GM21526 (cell line): ENCODE data around the gene TMEM41B.

Experiments
- ATAC-seq: cut with Tn5 transposase; IDR thresholded peaks from one replicate; pipeline ENCODE4 v1.9.1; 2021; ENCODE audit warnings: moderate library complexity; ENCODE audit not compliant: unreplicated experiment, low FRiP score

TMEM41B gene

GRCh38 chr11:9310485-9311090, 3.8 kb downstream of the TMEM41B start:
- ATAC-seq = no peak

DNA sequence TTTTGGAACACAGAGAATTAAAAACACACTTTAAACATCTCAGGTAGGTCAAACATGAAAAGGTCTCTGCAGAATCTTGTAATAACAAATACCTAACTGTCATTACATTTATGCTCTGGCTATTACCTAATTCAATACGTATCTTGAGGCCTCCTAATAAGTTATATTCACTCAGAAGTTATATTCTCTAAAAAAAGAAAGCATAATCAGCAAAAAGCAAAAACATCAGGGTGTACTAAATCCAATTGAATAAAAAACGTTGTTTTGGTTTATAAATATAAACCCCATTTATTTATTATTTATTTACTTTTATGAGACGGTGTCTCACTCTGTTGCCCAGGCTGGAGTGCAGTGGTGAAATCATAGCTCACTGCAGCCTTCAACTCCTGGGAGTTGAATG, 10.2 kb downstream of the TMEM41B start:
- no peak for ATAC-seq

- ATAC-seq = no peak
These were observed 11.9 kb downstream of the TMEM41B start for GRCh38 chr11:9302448-9302847.

DNA sequence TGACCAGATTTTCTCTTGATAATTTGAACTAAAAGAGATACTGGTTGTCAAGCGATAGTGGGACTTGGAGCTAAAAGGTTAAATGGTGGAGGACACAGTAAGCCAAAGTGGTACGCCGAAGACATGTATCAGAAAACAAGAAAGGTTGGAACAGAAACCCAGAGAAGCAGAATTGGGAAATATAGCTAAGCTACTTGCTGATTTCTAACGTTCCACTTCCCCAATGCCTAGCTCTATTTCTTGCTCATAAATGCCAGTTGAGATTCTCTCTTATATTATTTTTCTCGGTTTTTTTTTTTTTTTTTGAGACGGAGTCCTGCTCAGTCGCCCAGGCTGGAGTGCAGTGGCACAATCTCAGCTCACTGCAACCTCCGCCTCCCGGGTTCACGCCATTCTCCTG, 12.7 kb downstream of the TMEM41B start:
- ATAC-seq = no peak

GRCh38 chr11:9293646-9294045, 20.7 kb downstream of the TMEM41B start:
- ATAC-seq = no peak

- ATAC-seq = no peak
These were observed 28.4 kb downstream of the TMEM41B start for GRCh38 chr11:9285850-9286587.

DNA sequence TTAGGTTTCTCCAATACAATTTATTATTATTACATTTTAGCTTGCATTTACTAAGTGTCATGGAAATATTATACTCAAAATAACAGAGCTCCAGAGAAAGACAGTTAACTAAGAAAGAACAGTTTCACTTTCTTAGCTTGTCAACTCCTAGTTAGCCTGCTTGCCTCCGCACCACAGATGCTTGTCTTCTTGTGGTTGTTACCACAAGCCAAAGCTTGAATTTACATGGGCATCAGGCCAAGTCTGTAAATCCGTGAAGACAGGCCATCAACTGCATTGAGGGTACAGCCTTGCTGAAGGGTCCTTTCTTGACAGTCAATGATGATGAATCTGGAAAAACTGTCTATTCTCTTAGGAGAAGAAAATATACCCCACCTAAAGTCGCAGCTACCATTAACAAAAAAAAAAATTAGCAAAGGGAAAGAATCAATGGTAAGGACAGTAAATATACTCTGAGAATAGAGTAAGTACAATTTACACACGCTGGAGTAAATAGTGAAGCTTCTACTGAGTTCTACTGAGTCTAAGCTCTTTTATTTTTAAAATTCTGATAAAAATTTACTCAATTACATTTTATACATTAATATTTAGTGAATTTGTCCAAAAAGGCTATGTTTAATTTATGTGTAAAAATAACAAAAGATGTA, 33.6 kb downstream of the TMEM41B start:
- no peak for ATAC-seq

DNA sequence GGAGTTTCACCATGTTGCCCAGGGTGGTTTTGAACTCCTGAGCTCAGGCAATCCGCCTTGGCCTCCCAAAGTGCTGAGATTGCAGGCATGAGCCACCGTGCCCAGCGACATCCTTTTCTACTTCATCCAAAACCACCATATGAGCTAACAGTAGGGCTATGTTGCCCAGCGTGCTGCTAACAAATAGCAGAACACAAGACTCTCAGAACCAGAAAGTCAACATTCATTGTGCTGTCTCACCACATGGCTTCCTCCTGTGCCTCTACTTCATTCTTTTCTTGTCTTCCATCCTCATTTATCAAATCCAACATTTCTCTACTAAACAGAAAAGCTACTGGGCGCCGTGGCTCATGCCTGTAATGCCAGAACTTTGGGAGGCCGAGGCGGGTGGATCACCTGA, 37.2 kb downstream of the TMEM41B start:
- no peak for ATAC-seq

GRCh38 chr11:9276571-9276970, 37.8 kb downstream of the TMEM41B start:
- no peak for ATAC-seq

- no peak for ATAC-seq
These were observed 39.7 kb downstream of the TMEM41B start for GRCh38 chr11:9274499-9275258.

DNA sequence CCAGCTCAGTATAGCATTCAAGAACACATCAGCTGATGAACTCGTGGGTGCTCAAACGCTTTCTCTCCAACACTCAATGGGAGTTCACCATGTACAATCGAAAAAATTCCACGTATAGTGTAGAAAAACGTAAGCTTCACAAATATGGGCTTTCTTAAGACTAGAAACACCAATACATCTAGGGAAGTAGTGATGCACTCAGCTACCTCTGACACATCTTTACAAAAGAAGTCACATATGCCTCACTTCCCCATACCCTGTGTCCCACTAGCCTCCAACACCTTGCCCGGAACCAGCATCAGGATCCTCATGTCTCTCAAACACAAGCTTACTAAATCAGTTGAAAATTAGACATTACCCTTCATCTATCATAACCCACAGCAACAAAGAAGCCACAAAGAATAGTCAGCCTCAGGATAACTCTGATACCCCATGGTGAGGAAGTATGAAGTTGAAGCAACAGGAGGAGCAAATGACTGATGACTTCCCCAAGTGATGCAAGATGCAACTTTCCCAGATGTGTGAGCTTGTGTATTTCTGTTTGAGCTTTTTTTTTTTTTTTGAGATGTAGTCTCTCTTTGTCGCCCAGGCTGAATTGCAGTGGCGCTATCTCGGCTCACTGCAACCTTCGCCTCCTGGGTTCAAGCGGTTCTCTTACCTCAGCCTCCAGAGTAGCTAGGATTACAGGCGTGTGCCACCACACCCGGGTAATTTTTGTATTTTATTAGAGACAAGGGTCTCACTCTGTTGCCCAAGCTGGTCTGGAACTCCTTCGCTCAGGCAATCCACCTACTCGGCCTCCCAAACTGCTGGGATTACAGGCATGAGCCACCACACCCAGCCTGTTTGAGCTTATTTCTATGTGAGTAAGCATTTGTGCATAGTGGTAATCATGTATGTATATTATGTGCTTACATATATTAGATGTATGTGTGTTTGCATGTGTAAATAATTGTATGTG, 40.7 kb downstream of the TMEM41B start:
- ATAC-seq = no peak

DNA sequence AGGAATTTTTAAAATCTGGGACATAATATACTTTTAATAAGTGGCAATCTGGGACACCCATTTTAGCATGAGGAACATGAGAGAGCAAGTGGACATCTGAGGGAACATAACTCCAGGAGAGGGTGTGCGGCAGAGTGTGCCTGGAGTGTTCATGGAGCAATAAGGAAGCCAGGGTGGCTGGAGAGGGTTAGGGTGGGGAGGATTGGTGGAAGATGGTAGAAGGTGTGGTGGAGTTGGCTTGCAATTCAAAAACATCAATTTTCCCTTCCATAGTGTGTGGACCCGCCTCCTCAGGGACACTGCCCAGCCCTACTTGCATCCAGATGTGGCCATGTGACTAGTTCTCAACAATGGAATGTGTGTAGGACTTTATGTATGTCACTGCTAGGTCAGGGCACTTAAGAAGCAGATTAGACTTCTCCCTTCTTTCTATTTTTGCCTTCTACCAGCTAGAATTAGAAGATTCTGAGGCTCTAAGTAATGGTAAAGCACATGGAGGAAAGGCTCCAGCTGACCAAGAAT, 44.8 kb downstream of the TMEM41B start:
- ATAC-seq = no peak

- no peak for ATAC-seq
These were observed 46.7 kb downstream of the TMEM41B start for GRCh38 chr11:9267680-9268079.

DNA sequence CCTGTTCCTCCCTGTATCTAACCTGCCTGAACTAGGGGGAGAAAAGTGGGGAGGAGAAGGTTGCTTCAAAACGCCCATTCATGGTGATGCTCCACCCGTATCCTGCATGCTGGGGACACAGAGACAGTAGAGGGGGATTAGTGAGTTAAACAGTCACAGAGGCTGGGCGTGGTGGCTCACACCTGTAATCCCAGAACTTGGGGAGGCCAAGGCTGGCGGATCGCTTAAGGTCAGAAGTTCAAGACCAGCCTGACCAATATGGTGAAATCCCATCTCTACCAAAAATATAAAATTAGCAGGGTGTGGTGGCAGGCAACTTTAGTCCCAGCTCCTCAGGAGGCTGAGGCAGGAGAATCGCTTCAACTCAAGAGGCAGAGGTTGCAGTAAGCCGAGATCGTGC, 47.5 kb downstream of the TMEM41B start:
- ATAC-seq = no peak

- ATAC-seq = no peak
These were observed 48.2 kb downstream of the TMEM41B start for GRCh38 chr11:9266132-9266736.

GRCh38 chr11:9265211-9266131, 48.9 kb downstream of the TMEM41B start, which contains the start of gene DENND5A:
TSS of gene DENND5A (minus strand) at chr11:9265350. CDS start at chr11:9265069, 281 bp downstream.
- ATAC-seq = no peak

GRCh38 chr11:9264316-9265210, 49.8 kb downstream of the TMEM41B start:
- ATAC-seq = no peak
